HUES64 (cell line): ENCODE data around the gene SNRPA.
A peak's percentile ranks its signal among the peaks of the same experiment; 100 is the strongest.
"Not testable (repeated sequence)": the region's sequence is repeated elsewhere in the genome, so short reads cannot be mapped to it uniquely, and the experiment has no call there.

ENCODE experiments used
- H3K27ac ChIP-seq: 2 replicates; pipeline ENCODE4 v1.7.0; 2013; ENCODE audit warnings: low read depth, low read length, inconsistent platforms
- H3K27me3 ChIP-seq: 2 replicates; pipeline ENCODE4 v1.6.1; 2013; ENCODE audit warnings: mild to moderate bottlenecking, low read length; ENCODE audit not compliant: insufficient read depth
- H3K36me3 ChIP-seq: 2 replicates; pipeline ENCODE4 v1.6.1; 2013; ENCODE audit warnings: mild to moderate bottlenecking, low read length; ENCODE audit not compliant: insufficient read depth
- H3K4me1 ChIP-seq: 2 replicates; pipeline ENCODE4 v1.6.1; 2013; ENCODE audit warnings: mild to moderate bottlenecking, low read length, moderate library complexity; ENCODE audit not compliant: insufficient read depth
- H3K4me3 ChIP-seq: 2 replicates; pipeline ENCODE4 v1.5.1; 2013; ENCODE audit warnings: mild to moderate bottlenecking, low read length, moderate library complexity
- H3K9ac ChIP-seq: 2 replicates; pipeline ENCODE4 v1.6.1; 2013; ENCODE audit warnings: mild to moderate bottlenecking, low read depth, low read length
- H3K9me3 ChIP-seq: 2 replicates; pipeline ENCODE4 v1.6.1; 2013; ENCODE audit warnings: low read depth, low read length; ENCODE audit not compliant: insufficient read depth
- WGBS: fragments of 150-250, 120-280 bp; methylation state at CpG from one replicate; pipeline ENCODE4 v1.1.7; 2013; ENCODE audit warnings: missing lambda C conversion rate; 5-methylcytosine and 5-hydroxymethylcytosine counted together

SNRPA gene

DNA sequence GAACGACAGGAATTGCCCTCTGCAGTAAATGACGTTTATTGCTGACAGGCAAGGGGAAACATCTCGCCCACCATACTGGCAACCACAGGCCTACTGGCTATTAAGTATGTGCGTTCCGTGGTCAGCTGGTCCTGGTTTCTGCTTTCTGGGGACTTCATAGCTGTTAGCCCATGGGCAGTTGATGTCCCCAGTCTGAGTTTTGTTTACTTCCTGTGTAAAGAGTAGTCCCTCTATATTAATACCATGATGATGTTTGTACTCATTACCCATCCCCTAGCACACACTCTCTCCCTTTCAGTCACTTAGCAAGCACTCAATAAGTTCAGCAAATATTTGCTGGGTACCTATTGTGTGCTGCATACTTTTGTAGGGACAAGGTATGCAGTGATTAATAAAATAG, 17.9 kb downstream of the SNRPA start:
- no peaks in the 10 kb centered on the region for H3K27me3 ChIP-seq
- H3K36me3 ChIP-seq = peaks cover 31% of the 10 kb centered on the region
- 92% methylated on average over 5 of the region's 5 CpGs for WGBS
- H3K9ac ChIP-seq = no peak overlapping the region
- H3K27ac ChIP-seq = no peak overlapping the region
- no peaks in the 10 kb centered on the region for H3K4me1 ChIP-seq
- no peak overlapping the region for H3K4me3 ChIP-seq
- H3K9me3 ChIP-seq = no peaks in the 10 kb centered on the region

DNA sequence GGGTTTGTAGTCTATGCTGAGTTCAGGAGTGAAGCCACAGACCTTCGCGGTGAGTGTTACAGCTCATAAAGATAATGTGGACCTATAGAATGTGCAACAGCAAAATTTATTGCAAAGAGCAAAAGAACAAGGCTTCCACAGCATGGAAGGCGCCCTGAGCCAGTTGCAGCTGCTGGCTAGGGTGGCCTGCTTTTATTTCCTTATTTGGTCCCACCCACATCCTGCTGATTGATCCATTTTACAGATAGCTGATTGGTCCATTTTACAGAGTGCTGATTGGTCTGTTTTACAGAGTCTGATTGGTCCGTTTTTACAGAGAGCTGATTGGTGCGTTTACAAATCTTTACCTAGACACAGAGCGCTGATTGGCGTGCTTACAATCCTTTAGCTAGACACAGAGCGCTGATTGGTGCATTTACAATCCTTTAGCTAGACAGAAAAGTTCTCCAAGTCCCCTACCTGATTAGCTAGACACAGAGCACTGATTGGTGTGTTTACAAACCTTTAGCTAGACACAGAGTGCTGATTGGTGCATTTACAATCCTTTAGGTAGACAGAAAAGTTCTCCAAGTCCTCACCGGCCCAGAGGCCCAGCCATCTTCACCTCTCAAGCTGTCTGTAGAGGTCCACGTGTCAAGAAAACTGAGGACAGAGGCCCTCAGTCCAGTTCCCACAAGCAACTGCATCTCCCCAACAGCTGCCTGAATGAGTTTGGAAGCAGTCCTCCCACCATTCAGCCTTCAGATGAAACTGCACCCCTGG, 20.3 kb downstream of the SNRPA start:
- H3K27ac ChIP-seq, H3K27me3 ChIP-seq, H3K36me3 ChIP-seq, H3K9ac ChIP-seq, H3K4me1 ChIP-seq, H3K9me3 ChIP-seq, H3K4me3 ChIP-seq: not testable (repeated sequence)
- WGBS = 94% methylated on average over 10 of the region's 10 CpGs

DNA sequence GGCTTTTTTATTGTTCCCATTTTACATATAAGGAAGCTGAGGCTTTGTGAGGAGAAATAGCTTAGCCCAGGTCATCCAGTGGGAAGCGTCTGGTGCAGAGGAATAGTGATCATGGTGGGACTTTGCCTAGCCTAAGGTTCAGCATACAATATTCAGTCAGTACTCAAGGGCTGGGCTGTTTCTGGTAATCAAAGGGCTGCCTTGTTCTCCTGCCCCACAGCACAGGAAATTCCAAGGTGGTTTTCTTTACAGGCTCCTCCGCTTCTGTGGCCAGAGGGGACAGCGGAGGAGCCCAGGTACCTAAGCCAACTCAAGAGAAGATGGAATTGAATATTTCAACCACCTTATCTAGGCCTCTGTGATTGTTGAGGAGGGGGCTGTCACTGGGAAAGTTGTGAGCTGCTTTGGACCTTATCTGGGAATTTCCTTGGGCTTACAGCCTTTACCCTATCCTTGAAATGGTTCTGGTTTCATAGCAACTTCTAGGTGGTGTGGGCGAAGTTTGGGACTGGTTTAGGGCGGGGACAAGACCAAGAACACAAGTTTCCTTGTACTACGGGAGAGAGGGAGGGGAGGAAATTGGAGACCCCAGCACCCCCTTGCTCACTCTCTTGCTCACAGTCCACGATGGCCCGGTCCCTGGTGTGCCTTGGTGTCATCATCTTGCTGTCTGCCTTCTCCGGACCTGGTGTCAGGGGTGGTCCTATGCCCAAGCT, 24.1 kb downstream of the SNRPA start, which contains the start of gene MIA:
Gene MIA (plus strand): TSS at position 606 of the 716 bp plus-strand sequence. CDS start 22 bp downstream, at position 628.
- Histone ChIP-seq H3K4me3 (no peak within 1 kb of the TSS), H3K9me3 (no peaks in the 10 kb centered on the region), H3K4me1 (peaks cover 6% of the 10 kb centered on the region; the same call in 1 of the 2 replicates), H3K9ac (no peak within 1 kb of the TSS), H3K36me3 (no peaks in the 10 kb centered on the region), H3K27ac (no peak within 1 kb of the TSS), H3K27me3 (no peaks in the 10 kb centered on the region)
- WGBS = 90% methylated on average over 9 of the region's 9 CpGs

DNA sequence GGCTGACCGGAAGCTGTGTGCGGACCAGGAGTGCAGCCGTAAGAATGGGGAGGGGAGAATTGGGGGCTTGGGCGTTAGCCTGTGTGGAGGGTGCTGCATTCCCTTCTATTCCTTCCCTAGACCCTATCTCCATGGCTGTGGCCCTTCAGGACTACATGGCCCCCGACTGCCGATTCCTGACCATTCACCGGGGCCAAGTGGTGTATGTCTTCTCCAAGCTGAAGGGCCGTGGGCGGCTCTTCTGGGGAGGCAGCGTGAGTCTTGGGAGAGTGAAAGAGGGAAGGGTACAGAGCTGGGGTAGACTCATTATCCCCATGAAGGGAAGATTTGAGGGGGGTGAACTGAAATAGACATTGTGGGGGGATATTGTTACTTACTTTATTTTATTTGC, 24.6 kb downstream of the SNRPA start:
- H3K36me3 ChIP-seq = no peaks in the 10 kb centered on the region
- H3K27ac ChIP-seq = no peak overlapping the region
- no peak overlapping the region for H3K4me3 ChIP-seq
- no peaks in the 10 kb centered on the region for H3K27me3 ChIP-seq
- no peak overlapping the region for H3K9ac ChIP-seq
- H3K9me3 ChIP-seq = no peaks in the 10 kb centered on the region
- 88% methylated on average over 7 of the region's 10 CpGs for WGBS
- peaks cover 6% of the 10 kb centered on the region; the same call in 1 of the 2 replicates for H3K4me1 ChIP-seq

DNA sequence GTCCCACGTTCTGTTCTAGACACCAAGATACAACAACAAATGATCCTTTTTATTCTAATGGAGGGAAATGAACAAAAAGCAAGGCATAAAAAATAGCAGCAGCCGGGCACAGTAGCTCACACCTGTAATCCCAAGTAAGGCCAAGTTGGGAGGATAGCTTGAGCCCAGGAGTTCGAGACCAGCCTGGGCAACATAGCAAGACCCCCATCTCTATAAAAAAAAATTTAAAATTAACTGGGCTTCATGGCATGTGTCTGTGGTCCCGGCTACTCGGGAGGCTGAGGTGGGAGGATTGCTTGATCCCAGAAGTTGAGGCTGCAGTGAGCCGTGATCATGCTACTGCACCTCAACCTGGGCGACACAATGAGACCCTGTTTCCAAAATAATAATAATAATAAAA, 25.4 kb downstream of the SNRPA start:
- H3K9ac ChIP-seq = no peak overlapping the region

DNA sequence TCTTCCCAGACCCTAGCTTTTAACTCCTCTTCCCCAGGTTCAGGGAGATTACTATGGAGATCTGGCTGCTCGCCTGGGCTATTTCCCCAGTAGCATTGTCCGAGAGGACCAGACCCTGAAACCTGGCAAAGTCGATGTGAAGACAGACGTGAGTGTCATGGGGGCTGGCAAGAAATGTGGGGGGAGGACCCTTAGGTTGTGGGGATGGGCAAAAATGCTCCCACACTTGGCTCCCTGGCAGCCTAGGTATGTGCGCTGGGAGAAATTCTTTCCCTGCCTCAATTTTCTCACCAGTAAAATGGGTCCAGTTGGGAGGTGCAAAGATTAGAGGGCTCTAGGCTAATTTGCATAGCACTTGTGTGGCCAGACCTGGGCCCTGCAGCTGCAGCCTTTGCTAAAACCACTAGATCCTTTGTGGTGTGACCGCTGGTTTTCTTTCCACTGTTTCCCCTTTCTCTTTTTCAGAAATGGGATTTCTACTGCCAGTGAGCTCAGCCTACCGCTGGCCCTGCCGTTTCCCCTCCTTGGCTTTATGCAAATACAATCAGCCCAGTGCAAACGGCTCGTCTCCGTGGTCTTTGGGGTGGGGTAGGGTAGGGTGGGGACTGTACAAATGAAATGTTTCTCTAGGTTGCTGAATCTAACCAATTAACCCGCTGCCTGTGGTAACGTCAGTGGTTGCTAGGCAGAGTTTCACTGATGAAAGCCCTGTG, 26.1 kb downstream of the SNRPA start:
- Histone ChIP-seq H3K27me3 (no peaks in the 10 kb centered on the region), H3K9ac (peak overlapping the region; percentile 94), H3K4me3 (peak overlapping the region; percentile 79), H3K4me1 (peaks cover 6% of the 10 kb centered on the region; the same call in 1 of the 2 replicates), H3K27ac (peak overlapping the region; percentile 100), H3K9me3 (no peaks in the 10 kb centered on the region), H3K36me3 (no peaks in the 10 kb centered on the region)
- 20% methylated on average over 13 of the region's 13 CpGs for WGBS

More for the DNA sequence above, 25.4 kb downstream of the SNRPA start:
- peaks cover 6% of the 10 kb centered on the region; the same call in 1 of the 2 replicates for H3K4me1 ChIP-seq
- no peaks in the 10 kb centered on the region for H3K27me3 ChIP-seq
- no peak overlapping the region for H3K4me3 ChIP-seq
- WGBS = 74% methylated on average over 6 of the region's 7 CpGs
- H3K9me3 ChIP-seq = no peaks in the 10 kb centered on the region
- H3K27ac ChIP-seq = no peak overlapping the region
- H3K36me3 ChIP-seq = no peaks in the 10 kb centered on the region

DNA sequence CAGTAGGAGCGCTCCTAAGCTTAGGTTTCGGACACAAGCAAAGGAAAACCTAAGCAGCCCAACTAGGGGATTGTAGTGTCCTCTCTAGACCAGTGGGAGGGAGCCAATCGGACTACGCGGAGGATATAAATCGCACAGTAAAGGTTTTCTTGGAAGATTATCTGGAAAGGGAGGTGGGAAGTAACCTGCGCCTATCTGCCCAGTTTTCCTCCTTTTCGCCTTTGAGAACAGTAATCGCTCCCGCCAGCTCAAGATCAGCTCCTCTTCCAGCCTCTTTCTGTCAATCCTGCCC, 26.6 kb downstream of the SNRPA start:
- peak overlapping the region; percentile 100 for H3K27ac ChIP-seq
- peak overlapping the region; percentile 94 for H3K9ac ChIP-seq
- WGBS = under 1% methylated on average over 10 of the region's 10 CpGs
- no peaks in the 10 kb centered on the region for H3K9me3 ChIP-seq
- H3K27me3 ChIP-seq = no peaks in the 10 kb centered on the region
- peaks cover 6% of the 10 kb centered on the region; the same call in 1 of the 2 replicates for H3K4me1 ChIP-seq
- peak overlapping the region; percentile 79 for H3K4me3 ChIP-seq
- H3K36me3 ChIP-seq = no peaks in the 10 kb centered on the region

DNA sequence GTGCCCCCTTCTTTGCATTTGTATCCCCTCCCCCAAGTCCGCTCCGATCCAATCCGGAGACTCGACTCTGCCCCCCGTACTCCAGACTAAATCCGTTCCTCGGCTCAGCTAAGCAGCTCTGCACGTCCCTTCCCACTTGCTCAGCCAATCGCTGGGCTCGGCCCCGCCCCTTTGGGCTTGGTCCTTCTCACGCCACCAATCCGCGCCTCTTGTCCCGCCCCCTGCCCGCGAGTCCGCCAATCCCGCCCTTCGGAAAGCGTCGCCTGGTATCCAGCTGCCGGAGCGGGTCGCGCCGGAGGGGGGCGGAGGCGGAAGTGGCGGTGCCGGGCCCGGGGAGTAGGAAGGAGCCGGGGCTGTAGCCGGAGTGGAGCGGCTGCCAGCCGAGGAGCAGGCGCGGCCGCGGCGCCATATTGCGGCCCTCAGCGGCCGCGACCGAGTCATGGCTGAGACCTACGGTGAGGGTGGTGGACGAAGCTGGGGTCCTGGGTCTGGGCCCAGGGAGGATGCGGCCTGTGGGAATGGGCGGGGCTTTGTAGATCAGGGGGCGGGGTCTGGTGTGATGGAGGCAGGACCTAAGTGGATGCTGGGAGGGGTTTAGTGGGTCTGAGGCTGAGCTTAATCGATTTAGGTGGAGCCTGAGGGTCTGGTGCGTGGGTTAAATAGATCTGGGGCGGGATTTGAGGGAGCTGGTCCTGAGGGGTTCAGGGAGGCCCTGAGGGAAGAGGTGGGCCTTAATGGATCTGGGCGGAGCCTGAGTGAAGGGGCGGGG, 27.1 kb downstream of the SNRPA start, which contains the start of gene RAB4B:
Gene RAB4B (plus strand): TSS at position 311 of the 769 bp plus-strand sequence. CDS start 129 bp downstream, at position 440.
- WGBS = under 1% methylated on average over 56 of the region's 56 CpGs
- Histone ChIP-seq H3K9me3 (no peaks in the 10 kb centered on the region), H3K27me3 (no peaks in the 10 kb centered on the region)

DNA sequence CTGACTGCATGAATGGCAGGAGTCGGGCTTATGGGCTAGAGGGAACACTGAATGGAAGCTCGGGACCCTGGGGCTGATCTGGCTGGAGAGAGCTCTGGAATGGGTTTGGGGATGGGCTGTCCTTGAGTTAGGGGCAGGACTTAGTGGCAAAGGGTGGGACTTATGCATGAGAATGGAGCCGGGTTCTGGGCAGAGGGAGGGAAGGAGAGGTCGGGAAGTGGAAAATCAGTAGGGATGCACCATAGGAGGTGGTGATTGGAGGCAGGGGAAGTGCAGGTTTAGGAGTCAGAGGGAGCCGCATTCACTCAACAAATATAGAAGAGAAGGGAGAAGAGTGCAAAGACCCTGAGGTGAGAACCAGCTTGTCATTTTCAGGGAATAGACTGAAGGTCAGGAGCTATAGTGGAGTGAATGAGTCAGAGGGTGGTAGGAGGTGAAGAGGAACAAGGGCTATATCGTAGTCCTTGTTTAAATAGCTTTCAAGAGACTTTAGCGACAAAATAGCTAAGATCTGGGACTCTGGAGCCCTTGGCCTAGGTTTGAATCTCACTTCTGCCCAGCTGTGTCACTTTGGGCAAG, 27.8 kb downstream of the SNRPA start:
- H3K9me3 ChIP-seq = no peaks in the 10 kb centered on the region
- no peaks in the 10 kb centered on the region for H3K27me3 ChIP-seq
- H3K4me3 ChIP-seq = peak overlapping the region; percentile 79
- H3K36me3 ChIP-seq = no peaks in the 10 kb centered on the region
- WGBS = 3% methylated on average over 7 of the region's 7 CpGs
- peak overlapping the region; percentile 46; the same call in 1 of the 2 replicates for H3K9ac ChIP-seq
- peak overlapping the region; percentile 92 for H3K27ac ChIP-seq
- H3K4me1 ChIP-seq = peaks cover 6% of the 10 kb centered on the region; the same call in 1 of the 2 replicates

More for the DNA sequence above, 27.1 kb downstream of the SNRPA start, which contains the start of gene RAB4B:
- Histone ChIP-seq H3K9ac (peak within 1 kb of the TSS; percentile 94), H3K27ac (peak within 1 kb of the TSS; percentile 100), H3K36me3 (no peaks in the 10 kb centered on the region), H3K4me1 (peaks cover 6% of the 10 kb centered on the region; the same call in 1 of the 2 replicates), H3K4me3 (peak within 1 kb of the TSS; percentile 79)

DNA sequence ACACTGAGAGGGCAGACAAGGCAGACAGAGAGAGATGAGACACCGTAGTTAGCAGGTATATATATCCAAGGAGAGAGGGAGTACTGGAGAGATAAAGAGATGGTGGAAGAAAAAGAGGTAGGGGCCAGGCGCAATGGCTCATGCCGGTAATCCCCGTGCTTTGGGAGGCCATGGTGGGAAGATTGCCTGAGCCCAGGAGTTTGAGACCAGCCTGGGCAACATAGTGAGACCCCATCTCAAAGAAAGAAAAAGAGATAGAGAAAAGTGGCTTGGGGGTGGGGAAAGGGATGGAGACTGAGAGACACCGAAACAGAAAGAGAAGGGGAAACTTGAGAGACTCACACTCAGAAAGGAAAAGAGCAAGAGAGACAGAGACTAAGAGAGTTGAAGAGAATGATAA, 29.6 kb downstream of the SNRPA start:
- no peak overlapping the region for H3K27ac ChIP-seq
- no peaks in the 10 kb centered on the region for H3K36me3 ChIP-seq
- H3K9ac ChIP-seq = no peak overlapping the region
- no peaks in the 10 kb centered on the region for H3K9me3 ChIP-seq
- no peak overlapping the region for H3K4me3 ChIP-seq
- H3K4me1 ChIP-seq = peaks cover 6% of the 10 kb centered on the region; the same call in 1 of the 2 replicates
- H3K27me3 ChIP-seq = no peaks in the 10 kb centered on the region
- WGBS = 93% methylated on average over 5 of the region's 5 CpGs
